H9 (cell line): ENCODE data around the gene TANK. TPM values are rescaled to one million over a fixed set of nuclear protein-coding genes. Genes with fewer than 3 reads are reported as not detected.

Source experiments
- DNase-seq: peaks from one replicate; pipeline ENCODE4 v3.0.0-alpha.2; 2017
- H2AFZ ChIP-seq: one replicate; pipeline ENCODE4 v1.6.1; 2013; ENCODE audit warnings: mild to moderate bottlenecking, low read length, control low read depth, moderate library complexity
- H2AK5ac ChIP-seq: 2 replicates; pipeline ENCODE4 v1.6.1; 2013; ENCODE audit warnings: low read length, control low read depth, mixed read lengths; ENCODE audit not compliant: insufficient read length
- H2BK120ac ChIP-seq: one replicate; pipeline ENCODE4 v1.6.1; 2013; ENCODE audit warnings: low read depth, mild to moderate bottlenecking, low read length, control low read depth, inconsistent platforms; ENCODE audit not compliant: poor library complexity, severe bottlenecking
- H2BK12ac ChIP-seq: 2 replicates; pipeline ENCODE4 v1.6.1; 2013; ENCODE audit warnings: low read length, control low read depth, mixed read lengths, low read depth; ENCODE audit not compliant: insufficient read length
- H2BK15ac ChIP-seq: 2 replicates; pipeline ENCODE4 v1.6.1; 2013; ENCODE audit warnings: low read depth, low read length, control low read depth
- H2BK20ac ChIP-seq: one replicate; pipeline ENCODE4 v1.6.1; 2013; ENCODE audit warnings: low read depth, mild to moderate bottlenecking, low read length, control low read depth, inconsistent platforms; ENCODE audit not compliant: poor library complexity, severe bottlenecking
- H2BK5ac ChIP-seq: 2 replicates; pipeline ENCODE4 v1.6.1; 2013; ENCODE audit warnings: low read length, control low read depth, mixed read lengths; ENCODE audit not compliant: insufficient read length
- H3K14ac ChIP-seq: 2 replicates; pipeline ENCODE4 v1.6.1; 2013; ENCODE audit warnings: low read length, control low read depth; ENCODE audit not compliant: insufficient read depth
- H3K18ac ChIP-seq: 2 replicates; pipeline ENCODE4 v1.6.1; 2013; ENCODE audit warnings: low read depth, mild to moderate bottlenecking, mixed read lengths, low read length, control low read depth; ENCODE audit not compliant: insufficient read length
- H3K23ac ChIP-seq: 2 replicates; pipeline ENCODE4 v1.6.1; 2013; ENCODE audit warnings: low read length, control low read depth, mixed read lengths, low read depth; ENCODE audit not compliant: insufficient read length
- H3K23me2 ChIP-seq: 2 replicates; pipeline ENCODE4 v1.6.1; 2013; ENCODE audit warnings: low read depth, mild to moderate bottlenecking, mixed read lengths, low read length, control low read depth; ENCODE audit not compliant: insufficient read length, poor library complexity, severe bottlenecking
- H3K27ac ChIP-seq: 2 replicates; pipeline ENCODE4 v1.5.1; 2013; ENCODE audit warnings: low read length, control low read depth, mixed read lengths, low read depth; ENCODE audit not compliant: insufficient read length
- H3K27me3 ChIP-seq: 2 replicates; pipeline ENCODE4 v1.6.1; 2013; ENCODE audit warnings: low read length, control low read depth, inconsistent platforms; ENCODE audit not compliant: insufficient read depth
- H3K4ac ChIP-seq: 2 replicates; pipeline ENCODE4 v1.6.1; 2013; ENCODE audit warnings: low read depth, mild to moderate bottlenecking, control low read depth, inconsistent platforms, low read length, moderate library complexity
- H3K4me1 ChIP-seq: 2 replicates; pipeline ENCODE4 v1.6.1; 2013; ENCODE audit warnings: low read length, control low read depth, inconsistent platforms; ENCODE audit not compliant: insufficient read depth
- H3K4me2 ChIP-seq: 2 replicates; pipeline ENCODE4 v1.6.1; 2013; ENCODE audit warnings: low read length, control low read depth, mixed read lengths; ENCODE audit not compliant: insufficient read length, insufficient read depth
- H3K56ac ChIP-seq: 2 replicates; pipeline ENCODE4 v1.6.1; 2013; ENCODE audit warnings: low read depth, mild to moderate bottlenecking, mixed read lengths, low read length, control low read depth; ENCODE audit not compliant: insufficient read length
- H3K79me1 ChIP-seq: 2 replicates; pipeline ENCODE4 v1.6.1; 2013; ENCODE audit warnings: low read depth, mild to moderate bottlenecking, moderate library complexity, low read length, control low read depth, inconsistent platforms; ENCODE audit not compliant: insufficient read depth, poor library complexity, severe bottlenecking
- H3K79me2 ChIP-seq: 2 replicates; pipeline ENCODE4 v1.6.1; 2013; ENCODE audit warnings: low read length, control low read depth, inconsistent platforms; ENCODE audit not compliant: insufficient read depth
- H3K9ac ChIP-seq: 2 replicates; pipeline ENCODE4 v1.6.1; 2013; ENCODE audit warnings: low read length, control low read depth, mixed read lengths; ENCODE audit not compliant: insufficient read length; ENCODE audit errors: extremely low read depth
- H3K9me3 ChIP-seq: one replicate; pipeline ENCODE4 v1.6.1; 2013; ENCODE audit warnings: low read depth, low read length, inconsistent platforms; ENCODE audit not compliant: control insufficient read depth
- H3T11ph ChIP-seq: one replicate; pipeline ENCODE4 v1.6.1; 2013; ENCODE audit warnings: mild to moderate bottlenecking, low read length, control low read depth, inconsistent platforms
- H4K20me1 ChIP-seq: one replicate; pipeline ENCODE4 v1.6.1; 2013; ENCODE audit not compliant: control insufficient read depth, insufficient read length, insufficient read depth
- H4K5ac ChIP-seq: 2 replicates; pipeline ENCODE4 v1.6.1; 2013; ENCODE audit warnings: low read depth, mild to moderate bottlenecking, mixed read lengths, low read length, control low read depth; ENCODE audit not compliant: insufficient read length
- H4K8ac ChIP-seq: replicated peaks from 2 replicates; pipeline ENCODE4 v1.6.1; 2013; ENCODE audit warnings: low read length, control low read depth, mixed read lengths, low read depth; ENCODE audit not compliant: insufficient read length
- H4K91ac ChIP-seq: 2 replicates; pipeline ENCODE4 v1.6.1; 2013; ENCODE audit warnings: low read depth, mild to moderate bottlenecking, moderate library complexity, mixed read lengths, low read length, control low read depth; ENCODE audit not compliant: insufficient read length
- H3K27ac Mint-ChIP-seq, 3 experiments: 2 replicates in 2 of 3; 3 replicates in 1 of 3; pipeline ENCODE4 v1.8.0; 2020 to 2021; ENCODE audit warnings: mixed read lengths in 3 of 3, mild to moderate bottlenecking in 1 of 3, moderate library complexity in 1 of 3
- H3K27me3 Mint-ChIP-seq: 2 replicates; pipeline ENCODE4 v1.8.0; 2021; ENCODE audit warnings: low read depth, mild to moderate bottlenecking, moderate library complexity, mixed read lengths
- H3K36me3 Mint-ChIP-seq, 3 experiments: 2 replicates in 2 of 3; 3 replicates in 1 of 3; pipeline ENCODE4 v1.8.0; 2020 to 2021; ENCODE audit warnings: low read depth in 3 of 3, mixed read lengths in 3 of 3; ENCODE audit not compliant: insufficient read depth in 1 of 3
- H3K4me1 Mint-ChIP-seq, 2 experiments: 2 replicates each; pipeline ENCODE4 v1.8.0; 2020; ENCODE audit warnings: mixed read lengths in 2 of 2
- H3K4me3 Mint-ChIP-seq, 2 experiments: 2 replicates in 1 of 2; 3 replicates in 1 of 2; pipeline ENCODE4 v1.8.0; 2020 to 2021; ENCODE audit warnings: mild to moderate bottlenecking in 2 of 2, mixed read lengths in 2 of 2, moderate library complexity in 1 of 2
- H3K9me3 Mint-ChIP-seq, 2 experiments: 2 replicates in 1 of 2; 3 replicates in 1 of 2; pipeline ENCODE4 v1.8.0; 2020; ENCODE audit warnings: mild to moderate bottlenecking in 2 of 2, mixed read lengths in 2 of 2, moderate library complexity in 1 of 2
- total RNA-seq: library from RNA; stranded (reverse); gene quantifications from 2 replicates; pipeline ENCODE4 v1.2.1, GENCODE V29; 2021
- TF ChIP-seq, protein P1 (sequence below): fragments of 200-600 bp; sonication (generic); conservative IDR thresholded peaks from 3 replicates; pipeline ENCODE4 v1.8.0; 2021; ENCODE audit warnings: antibody characterized with exemption, mild to moderate bottlenecking

Gene TANK
- total RNA-seq, 1 experiment from 2014 or later = 23.9 TPM

DNA sequence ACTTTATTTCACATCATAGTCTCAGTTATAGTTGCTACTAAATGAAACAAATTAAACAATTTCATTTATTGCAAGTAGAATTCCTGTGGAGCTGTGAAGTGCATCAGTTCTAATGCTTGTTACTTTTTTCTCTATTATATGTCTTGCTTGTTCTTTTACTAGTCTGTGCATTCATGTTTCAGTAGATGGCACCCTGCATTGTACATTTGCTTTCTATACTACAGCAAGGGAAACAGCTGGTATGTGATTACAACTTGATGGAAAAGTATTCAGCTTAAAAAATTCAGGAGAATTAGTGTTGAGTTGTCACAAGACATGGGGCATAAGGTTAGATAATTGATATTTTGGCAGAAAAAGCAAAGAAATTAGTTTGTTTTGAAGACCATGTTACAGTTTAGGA is 72.3 kb downstream of the TANK start:
- no peak overlapping the region for H4K5ac ChIP-seq
- TF ChIP-seq, protein P1, sequence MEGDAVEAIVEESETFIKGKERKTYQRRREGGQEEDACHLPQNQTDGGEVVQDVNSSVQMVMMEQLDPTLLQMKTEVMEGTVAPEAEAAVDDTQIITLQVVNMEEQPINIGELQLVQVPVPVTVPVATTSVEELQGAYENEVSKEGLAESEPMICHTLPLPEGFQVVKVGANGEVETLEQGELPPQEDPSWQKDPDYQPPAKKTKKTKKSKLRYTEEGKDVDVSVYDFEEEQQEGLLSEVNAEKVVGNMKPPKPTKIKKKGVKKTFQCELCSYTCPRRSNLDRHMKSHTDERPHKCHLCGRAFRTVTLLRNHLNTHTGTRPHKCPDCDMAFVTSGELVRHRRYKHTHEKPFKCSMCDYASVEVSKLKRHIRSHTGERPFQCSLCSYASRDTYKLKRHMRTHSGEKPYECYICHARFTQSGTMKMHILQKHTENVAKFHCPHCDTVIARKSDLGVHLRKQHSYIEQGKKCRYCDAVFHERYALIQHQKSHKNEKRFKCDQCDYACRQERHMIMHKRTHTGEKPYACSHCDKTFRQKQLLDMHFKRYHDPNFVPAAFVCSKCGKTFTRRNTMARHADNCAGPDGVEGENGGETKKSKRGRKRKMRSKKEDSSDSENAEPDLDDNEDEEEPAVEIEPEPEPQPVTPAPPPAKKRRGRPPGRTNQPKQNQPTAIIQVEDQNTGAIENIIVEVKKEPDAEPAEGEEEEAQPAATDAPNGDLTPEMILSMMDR = no peak
- H2AFZ ChIP-seq = no peak overlapping the region
- peaks cover 8 to 11% of the 10 kb centered on the region in 2 experiments for H3K4me1 Mint-ChIP-seq
- no peak overlapping the region for H4K8ac ChIP-seq
- H3K14ac ChIP-seq = no peak overlapping the region
- no peak overlapping the region for H3K18ac ChIP-seq
- no peak overlapping the region for H3K27ac ChIP-seq
- peaks cover 12% of the 10 kb centered on the region for H3K27me3 Mint-ChIP-seq
- no peak overlapping the region for H3K23ac ChIP-seq
- DNase-seq = no peak
- H3K4me1 ChIP-seq = no peaks in the 10 kb centered on the region
- H3K9me3 ChIP-seq = no peaks in the 10 kb centered on the region
- no peak overlapping the region for H3K27ac Mint-ChIP-seq
- no peaks in the 10 kb centered on the region; the same call in 1 of the 2 replicates for H3K27me3 ChIP-seq
- no peak overlapping the region for H2AK5ac ChIP-seq
- no peak overlapping the region for H2BK5ac ChIP-seq
- no peak overlapping the region for H4K91ac ChIP-seq
- no peak overlapping the region for H2BK15ac ChIP-seq
- peaks cover 6% of the 10 kb centered on the region for H3K23me2 ChIP-seq
- H3K79me1 ChIP-seq = no peaks in the 10 kb centered on the region
- H3K4me2 ChIP-seq = no peak overlapping the region
- peaks cover 0 to 5% (median 0%) of the 10 kb centered on the region in 3 experiments; a peak in 3 of 7 replicates for H3K36me3 Mint-ChIP-seq
- H3K4ac ChIP-seq = no peak overlapping the region
- H3K56ac ChIP-seq = no peak overlapping the region
- H3T11ph ChIP-seq = no peak overlapping the region
- H4K20me1 ChIP-seq = no peaks in the 10 kb centered on the region
- no peak overlapping the region for H2BK12ac ChIP-seq
- H3K79me2 ChIP-seq = no peaks in the 10 kb centered on the region
- H2BK20ac ChIP-seq = no peak overlapping the region
- H2BK120ac ChIP-seq = no peak overlapping the region
- H3K4me3 Mint-ChIP-seq = no peak overlapping the region
- H3K9ac ChIP-seq = no peak overlapping the region
- H3K9me3 Mint-ChIP-seq = no peaks in the 10 kb centered on the region
